NB4 (cell line): ENCODE measurements around the gene SPAG17.

Source experiments
- DNase-seq: peaks from one replicate; pipeline ENCODE4 v3.0.0; 2010; ENCODE audit warnings: low read depth
- H3K4me3 ChIP-seq: one replicate; pipeline ENCODE4 v1.5.1; 2011; ENCODE audit warnings: mild to moderate bottlenecking, low read depth, low read length, moderate library complexity
- MYC ChIP-seq: IDR thresholded peaks from 2 replicates; pipeline ENCODE4 v1.6.1; 2011; ENCODE audit warnings: low read depth, low read length
- POLR2A ChIP-seq: IDR thresholded peaks from 2 replicates; pipeline ENCODE4 v1.6.1; 2011; ENCODE audit warnings: mild to moderate bottlenecking; ENCODE audit not compliant: insufficient read length; ENCODE audit errors: extremely low read depth
- TF ChIP-seq, protein P1 (sequence below): IDR thresholded peaks from 2 replicates; pipeline ENCODE4 v1.6.1; 2011; ENCODE audit warnings: low read depth, low read length
- TF ChIP-seq, protein P2 (sequence below): IDR thresholded peaks from one replicate; pipeline ENCODE4 v1.5.1; 2012; ENCODE audit warnings: low read depth, low read length

Gene SPAG17

DNA sequence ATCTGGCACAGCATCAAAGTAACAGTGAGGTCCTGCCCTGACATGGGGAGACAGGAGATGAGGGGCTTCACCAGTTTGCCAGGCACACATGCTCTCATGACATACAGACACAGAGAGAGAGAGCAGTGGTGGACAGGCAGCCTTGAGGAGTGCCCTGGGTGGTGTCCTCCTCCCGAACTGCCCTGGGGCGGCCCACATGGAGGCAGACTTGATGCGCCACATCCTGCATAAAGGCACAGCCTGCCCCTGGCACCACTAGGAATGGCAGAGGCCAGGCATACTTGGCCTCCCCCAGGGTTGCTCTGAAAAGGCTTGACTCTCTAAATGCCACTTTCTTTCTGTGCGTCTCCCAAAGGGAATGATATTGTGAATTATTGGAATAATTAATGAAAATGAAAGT is 67.5 kb downstream of the SPAG17 start:
- no peak for TF ChIP-seq MYC
- TF ChIP-seq POLR2A, result no peak
- TF ChIP-seq, protein P1, sequence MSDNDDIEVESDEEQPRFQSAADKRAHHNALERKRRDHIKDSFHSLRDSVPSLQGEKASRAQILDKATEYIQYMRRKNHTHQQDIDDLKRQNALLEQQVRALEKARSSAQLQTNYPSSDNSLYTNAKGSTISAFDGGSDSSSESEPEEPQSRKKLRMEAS, result no peak
- TF ChIP-seq, protein P2, sequence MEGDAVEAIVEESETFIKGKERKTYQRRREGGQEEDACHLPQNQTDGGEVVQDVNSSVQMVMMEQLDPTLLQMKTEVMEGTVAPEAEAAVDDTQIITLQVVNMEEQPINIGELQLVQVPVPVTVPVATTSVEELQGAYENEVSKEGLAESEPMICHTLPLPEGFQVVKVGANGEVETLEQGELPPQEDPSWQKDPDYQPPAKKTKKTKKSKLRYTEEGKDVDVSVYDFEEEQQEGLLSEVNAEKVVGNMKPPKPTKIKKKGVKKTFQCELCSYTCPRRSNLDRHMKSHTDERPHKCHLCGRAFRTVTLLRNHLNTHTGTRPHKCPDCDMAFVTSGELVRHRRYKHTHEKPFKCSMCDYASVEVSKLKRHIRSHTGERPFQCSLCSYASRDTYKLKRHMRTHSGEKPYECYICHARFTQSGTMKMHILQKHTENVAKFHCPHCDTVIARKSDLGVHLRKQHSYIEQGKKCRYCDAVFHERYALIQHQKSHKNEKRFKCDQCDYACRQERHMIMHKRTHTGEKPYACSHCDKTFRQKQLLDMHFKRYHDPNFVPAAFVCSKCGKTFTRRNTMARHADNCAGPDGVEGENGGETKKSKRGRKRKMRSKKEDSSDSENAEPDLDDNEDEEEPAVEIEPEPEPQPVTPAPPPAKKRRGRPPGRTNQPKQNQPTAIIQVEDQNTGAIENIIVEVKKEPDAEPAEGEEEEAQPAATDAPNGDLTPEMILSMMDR, result no peak
- DNase-seq, result no peak
- H3K4me3 ChIP-seq, result no peak overlapping the region

DNA sequence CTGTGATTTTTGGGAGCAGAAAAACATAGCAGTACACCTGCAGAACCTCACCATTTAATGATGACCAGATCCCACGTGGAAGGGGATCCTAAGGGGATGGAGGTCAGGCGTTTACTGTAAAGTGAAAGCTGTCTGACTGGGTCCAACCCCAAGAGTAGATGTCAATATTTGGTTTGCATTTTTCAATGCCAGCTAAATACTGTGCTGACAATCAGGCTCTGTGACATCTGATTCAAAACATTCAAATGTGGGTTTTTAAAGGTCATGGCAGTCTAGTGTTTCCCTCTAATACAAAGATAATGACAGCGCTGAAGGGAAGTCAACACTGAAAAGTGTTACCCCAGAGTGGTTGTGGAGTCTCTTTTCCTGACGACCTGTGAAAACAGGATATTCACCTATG is 68.1 kb downstream of the SPAG17 start:
- no peak for DNase-seq
- H3K4me3 ChIP-seq, result no peak overlapping the region
- TF ChIP-seq MYC (no peak), POLR2A (no peak)
- TF ChIP-seq, protein P1, result no peak
- TF ChIP-seq, protein P2, result no peak

DNA sequence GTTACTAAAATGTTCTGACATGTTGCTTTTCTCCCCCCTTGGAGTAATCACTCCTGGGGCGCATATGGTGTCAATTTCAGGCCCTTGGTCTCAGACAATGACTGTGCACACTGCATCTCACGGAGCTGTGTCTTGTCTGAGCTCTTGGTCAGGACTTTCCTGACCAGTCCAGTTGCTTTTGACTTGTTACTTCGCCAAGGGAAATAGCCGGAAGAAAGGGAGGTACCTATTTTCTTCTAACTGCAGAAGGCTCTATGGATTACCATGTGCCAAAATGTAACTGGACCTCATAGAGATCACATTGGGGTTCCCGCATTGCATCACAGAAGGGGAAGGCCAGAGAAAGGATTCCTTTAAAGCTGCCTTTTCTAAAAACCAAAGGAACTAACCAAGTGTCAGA is 68.6 kb downstream of the SPAG17 start:
- no peak for DNase-seq
- TF ChIP-seq POLR2A, result no peak
- TF ChIP-seq, protein P1, result no peak
- no peak overlapping the region for H3K4me3 ChIP-seq

DNA sequence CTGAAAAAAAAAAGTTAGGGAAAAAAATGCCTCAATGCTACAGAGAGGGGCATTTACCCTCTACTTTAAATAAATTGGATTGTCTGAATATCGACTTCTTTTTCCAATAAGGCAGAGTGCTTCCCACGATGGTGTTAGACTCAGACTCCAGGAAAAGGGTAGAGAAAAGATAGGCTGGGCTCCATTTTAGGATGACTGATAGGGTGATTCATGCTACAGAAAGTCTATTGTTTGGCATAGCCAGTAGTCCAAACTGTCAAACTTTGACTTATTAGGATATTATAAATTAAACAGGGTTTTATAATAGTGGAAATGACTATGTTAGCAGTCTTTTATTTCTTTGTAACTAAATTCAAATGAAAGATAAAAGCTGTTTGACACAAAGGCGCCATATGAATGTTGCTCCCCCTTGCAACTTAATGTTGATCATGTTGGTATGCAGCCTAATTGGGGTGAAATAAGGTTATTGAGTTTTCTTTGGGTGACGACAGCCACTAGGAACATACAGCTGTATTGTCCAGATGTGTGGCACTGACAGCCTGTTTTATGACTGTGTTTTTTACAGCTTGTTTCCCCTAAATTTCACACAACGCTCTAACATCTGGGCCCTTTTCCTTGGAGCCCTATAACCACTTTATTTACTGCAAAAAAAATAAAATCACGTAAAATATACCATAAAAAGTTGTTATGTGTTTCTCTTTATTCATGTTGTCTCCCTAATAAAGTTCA is 69.3 kb downstream of the SPAG17 start:
- TF ChIP-seq, protein P2, result no peak
- no peak for TF ChIP-seq MYC
- TF ChIP-seq, protein P1, result no peak
- no peak overlapping the region for H3K4me3 ChIP-seq
- no peak for DNase-seq

DNA sequence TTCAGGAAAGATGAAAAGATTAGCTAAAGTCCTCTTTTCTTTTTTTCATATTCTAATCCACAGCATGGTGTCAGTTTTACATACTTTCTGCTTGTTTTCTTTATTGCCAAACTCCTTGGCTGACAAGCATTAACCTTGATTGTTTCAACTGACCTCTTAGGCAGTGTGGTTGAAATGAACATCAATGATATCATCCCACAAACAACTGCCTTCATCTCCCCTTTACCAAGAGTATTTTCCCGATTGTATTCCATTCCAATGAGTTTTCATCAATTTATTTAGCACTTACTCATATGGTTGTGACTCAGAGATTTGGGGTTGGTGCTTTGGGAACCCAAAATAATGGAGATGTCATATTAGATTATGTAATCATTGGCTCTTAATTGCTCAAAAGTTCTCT is 71.8 kb downstream of the SPAG17 start:
- H3K4me3 ChIP-seq, result no peak overlapping the region
- no peak for TF ChIP-seq POLR2A
- TF ChIP-seq MYC, result no peak
- TF ChIP-seq, protein P1, result no peak
- TF ChIP-seq, protein P2, result no peak
- DNase-seq, result no peak

DNA sequence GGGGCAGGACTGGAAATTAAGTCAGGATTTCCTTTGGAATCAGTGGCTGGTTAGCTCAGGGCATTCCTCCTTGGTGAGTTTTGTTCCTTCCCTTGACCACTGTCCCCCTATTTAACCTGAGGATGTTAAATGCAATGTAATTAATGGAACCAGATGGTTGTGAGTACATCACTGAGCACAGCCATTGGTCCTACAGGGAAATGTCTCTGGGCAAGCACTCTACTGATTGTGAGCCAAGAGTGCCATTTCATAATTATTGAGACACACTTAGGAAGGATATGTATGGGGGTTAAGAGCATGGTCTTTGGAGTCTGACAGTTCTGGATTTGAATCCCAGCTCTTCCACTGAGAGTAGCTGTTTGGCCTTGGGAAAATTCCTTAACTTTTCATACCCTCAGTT is 74.4 kb downstream of the SPAG17 start:
- TF ChIP-seq, protein P1, result no peak
- TF ChIP-seq, protein P2, result no peak
- TF ChIP-seq POLR2A (no peak), MYC (no peak)
- no peak overlapping the region for H3K4me3 ChIP-seq
- DNase-seq, result no peak
